HG02852 (cell line): ENCODE results near the gene RRP12.
"Not testable (repeated sequence)": the region's sequence is repeated elsewhere in the genome, so short reads cannot be mapped to it uniquely, and the experiment has no call there.

ENCODE experiments used
- ATAC-seq: cut with Tn5 transposase; IDR thresholded peaks from one replicate; pipeline ENCODE4 v1.9.1; 2021; ENCODE audit warnings: mild to moderate bottlenecking, moderate library complexity; ENCODE audit not compliant: unreplicated experiment

RRP12 gene

GRCh38 chr10:97408496-97408992 lies 7.4 kb upstream of the RRP12 start:
- ATAC-seq, result no peak

- no peak for ATAC-seq
Measured at GRCh38 chr10:97407952-97408248, 6.8 kb upstream of the RRP12 start.

- ATAC-seq, result peak; percentile 90
Measured at GRCh38 chr10:97407211-97407951, 6.2 kb upstream of the RRP12 start.

GRCh38 chr10:97406483-97406882 lies 5.3 kb upstream of the RRP12 start:
- ATAC-seq, result not testable (repeated sequence)

- ATAC-seq, result no peak
Measured at GRCh38 chr10:97406064-97406463, 4.9 kb upstream of the RRP12 start.

- ATAC-seq, result no peak
Measured at GRCh38 chr10:97404044-97404443, 2.9 kb upstream of the RRP12 start.

- no peak for ATAC-seq
Measured at GRCh38 chr10:97401455-97401919, 347 bp upstream of the RRP12 start.

- no peak for ATAC-seq
Measured at GRCh38 chr10:97399843-97400545, 1.1 kb downstream of the RRP12 start.

- no peak for ATAC-seq
Measured at GRCh38 chr10:97396056-97396455, 5.1 kb downstream of the RRP12 start.

- ATAC-seq, result no peak
Measured at GRCh38 chr10:97393034-97393573, 8.0 kb downstream of the RRP12 start.

GRCh38 chr10:97390091-97390490 lies 11.0 kb downstream of the RRP12 start:
- no peak for ATAC-seq

- no peak for ATAC-seq
Measured at GRCh38 chr10:97388152-97388551, 13.0 kb downstream of the RRP12 start.

GRCh38 chr10:97385565-97385964 lies 15.6 kb downstream of the RRP12 start:
- no peak for ATAC-seq

- ATAC-seq, result no peak
Measured at GRCh38 chr10:97384641-97385040, 16.5 kb downstream of the RRP12 start.

GRCh38 chr10:97384156-97384555 lies 17.0 kb downstream of the RRP12 start:
- no peak for ATAC-seq

GRCh38 chr10:97383159-97383558 lies 18.0 kb downstream of the RRP12 start:
- ATAC-seq, result no peak

GRCh38 chr10:97381626-97382025 lies 19.5 kb downstream of the RRP12 start:
- no peak for ATAC-seq

GRCh38 chr10:97380516-97380915 lies 20.6 kb downstream of the RRP12 start:
- no peak for ATAC-seq

GRCh38 chr10:97378933-97379921 lies 21.9 kb downstream of the RRP12 start:
- no peak for ATAC-seq

- no peak for ATAC-seq
Measured at GRCh38 chr10:97376413-97376812, 24.7 kb downstream of the RRP12 start.

- ATAC-seq, result no peak
Measured at GRCh38 chr10:97373456-97373855, 27.7 kb downstream of the RRP12 start.
